Panc1 (cell line): ENCODE data around the gene ADGB. TPM values are rescaled to one million over a fixed set of nuclear protein-coding genes. Genes with fewer than 3 reads are reported as not detected.
A peak's percentile ranks its signal among the peaks of the same experiment; 100 is the strongest.

Experiments
- ATAC-seq: fragments of 200-7000 bp; cut with Tn5 transposase; 2 replicates; pipeline ENCODE4 v1.9.1; 2020; ENCODE audit warnings: mild to moderate bottlenecking, moderate library complexity
- BruUV-seq: library from RNA; stranded (reverse); fragments of 400-500 nt; replicated peaks from 2 replicates; lab custom pipeline; 2021; lab: Mats Ljungman, UMichigan
- CTCF ChIA-PET: fragments of 300-600 bp; sonication (Branson Sonifier 250); formaldehyde crosslinking; loops from one replicate; lab custom pipeline; 2022; ENCODE audit warnings: antibody characterized with exemption; lab: Charles Lee
- POLR2A ChIA-PET: fragments of 300-600 bp; sonication (Branson Sonifier 250); formaldehyde crosslinking; loops from one replicate; lab custom pipeline; 2022; ENCODE audit warnings: antibody characterized with exemption; lab: Charles Lee
- DNase-seq: peaks from one replicate; pipeline ENCODE4 v3.0.0-alpha.2; 2010; ENCODE audit warnings: low read depth, low spot score
- H3K27ac ChIP-seq: 2 replicates; pipeline ENCODE4 v1.5.1; 2011; ENCODE audit warnings: mild to moderate bottlenecking, low read length, inconsistent platforms
- H3K27me3 ChIP-seq: fragments of 200-500 bp; sonication (Bioruptor generic); 2 replicates; pipeline ENCODE4 v1.6.0; 2014; ENCODE audit warnings: low read length, inconsistent platforms; ENCODE audit not compliant: control insufficient read depth, insufficient read depth
- H3K36me3 ChIP-seq: fragments of 200-500 bp; sonication (Bioruptor generic); 2 replicates; pipeline ENCODE4 v1.5.1; 2014; ENCODE audit warnings: inconsistent platforms, mild to moderate bottlenecking, low read length, moderate library complexity; ENCODE audit not compliant: control insufficient read depth, insufficient read depth
- H3K4me1 ChIP-seq: 2 replicates; pipeline ENCODE4 v1.5.1; 2011; ENCODE audit warnings: inconsistent platforms, mild to moderate bottlenecking, low read length, moderate library complexity; ENCODE audit not compliant: control insufficient read depth, insufficient read depth
- H3K4me3 ChIP-seq, 2 experiments: 2 replicates each; pipeline ENCODE4 v1.5.1; 2011 to 2012; ENCODE audit warnings: low read depth in 2 of 2, low read length in 2 of 2, mild to moderate bottlenecking in 2 of 2, inconsistent platforms in 1 of 2, moderate library complexity in 1 of 2
- H3K9me3 ChIP-seq: fragments of 200-500 bp; sonication (Bioruptor generic); 2 replicates; pipeline ENCODE4 v1.5.1; 2014; ENCODE audit warnings: low read depth, mild to moderate bottlenecking, inconsistent platforms, low read length, moderate library complexity; ENCODE audit not compliant: control insufficient read depth, insufficient read depth
- POLR2AphosphoS5 ChIP-seq: IDR thresholded peaks from 2 replicates; pipeline ENCODE4 v1.6.1; 2012; ENCODE audit warnings: mild to moderate bottlenecking, low read depth, low read length, moderate library complexity
- REST ChIP-seq, 2 experiments: IDR thresholded peaks; 2 replicates each; pipeline ENCODE4 v1.6.1; 2011 to 2012; ENCODE audit warnings: low read depth in 2 of 2, control low read depth in 1 of 2, low read length in 1 of 2, mild to moderate bottlenecking in 1 of 2, moderate library complexity in 1 of 2; ENCODE audit not compliant: insufficient read depth in 1 of 2
- SIN3A ChIP-seq: IDR thresholded peaks from 2 replicates; pipeline ENCODE4 v1.6.1; 2012; ENCODE audit warnings: low read depth, mild to moderate bottlenecking, low read length, moderate library complexity, borderline replicate concordance; ENCODE audit not compliant: insufficient read depth
- TCF7L2 ChIP-seq: IDR thresholded peaks from 2 replicates; pipeline ENCODE4 v1.6.1; 2011; ENCODE audit warnings: mild to moderate bottlenecking, low read depth, low read length, inconsistent platforms
- in situ Hi-C: cut with HindIII; loops from 2 replicates; pipeline ENCODE4 v1.10.0; 2016; ENCODE audit warnings: low sequenced_read_pairs, low pct_unique_long_range_greater_than_20kb
- intact Hi-C: fragments of 100-400 bp; cut with micrococcal nuclease; formaldehyde crosslinking; loops from one replicate; pipeline ENCODE4 v1.10.0; 2022; ENCODE audit not compliant: unreplicated experiment
- total RNA-seq: library from RNA; stranded (reverse); gene quantifications from one replicate; pipeline ENCODE4 v1.2.1, GENCODE V29; 2021; ENCODE audit not compliant: unreplicated experiment
- TF ChIP-seq, protein P1 (sequence below): fragments of 450-650 bp; IDR thresholded peaks from 2 replicates; pipeline ENCODE4 v1.5.1; 2017; ENCODE audit warnings: mild to moderate bottlenecking

Gene ADGB
- total RNA-seq, 1 experiment from 2014 or later: not detected

DNA sequence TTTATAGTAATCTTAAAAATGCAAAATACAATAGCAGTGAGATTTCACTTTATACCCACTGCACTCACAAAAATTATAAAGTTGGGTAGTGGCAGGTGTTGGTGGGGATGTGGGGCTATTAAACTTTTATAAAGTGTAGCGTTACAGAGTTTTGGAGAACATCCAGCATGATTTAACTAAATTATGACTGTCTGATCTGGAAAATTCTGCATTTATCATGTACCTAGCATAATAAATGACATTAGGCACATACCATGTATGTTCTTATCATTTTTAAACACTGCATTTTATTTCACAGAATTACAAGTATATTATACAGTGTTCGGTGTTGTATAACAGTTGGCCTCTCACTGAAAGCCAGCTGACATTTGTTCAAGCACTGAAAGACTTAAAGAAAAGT is 169.9 kb downstream of the ADGB start:
- Histone ChIP-seq H3K27ac (no peak overlapping the region), H3K27me3 (no peaks in the 10 kb centered on the region), H3K9me3 (no peaks in the 10 kb centered on the region), H3K36me3 (no peaks in the 10 kb centered on the region), H3K4me1 (no peaks in the 10 kb centered on the region), H3K4me3 (no peak overlapping the region)
- TF ChIP-seq TCF7L2 (no peak), SIN3A (no peak), REST (IDR thresholded peaks at IDR 0.05; ENCODE audit: insufficient read depth in 1 of 2, low read depth in 2 of 2, low read length in 1 of 2) (no peak), POLR2AphosphoS5 (no peak)
- TF ChIP-seq, protein P1, sequence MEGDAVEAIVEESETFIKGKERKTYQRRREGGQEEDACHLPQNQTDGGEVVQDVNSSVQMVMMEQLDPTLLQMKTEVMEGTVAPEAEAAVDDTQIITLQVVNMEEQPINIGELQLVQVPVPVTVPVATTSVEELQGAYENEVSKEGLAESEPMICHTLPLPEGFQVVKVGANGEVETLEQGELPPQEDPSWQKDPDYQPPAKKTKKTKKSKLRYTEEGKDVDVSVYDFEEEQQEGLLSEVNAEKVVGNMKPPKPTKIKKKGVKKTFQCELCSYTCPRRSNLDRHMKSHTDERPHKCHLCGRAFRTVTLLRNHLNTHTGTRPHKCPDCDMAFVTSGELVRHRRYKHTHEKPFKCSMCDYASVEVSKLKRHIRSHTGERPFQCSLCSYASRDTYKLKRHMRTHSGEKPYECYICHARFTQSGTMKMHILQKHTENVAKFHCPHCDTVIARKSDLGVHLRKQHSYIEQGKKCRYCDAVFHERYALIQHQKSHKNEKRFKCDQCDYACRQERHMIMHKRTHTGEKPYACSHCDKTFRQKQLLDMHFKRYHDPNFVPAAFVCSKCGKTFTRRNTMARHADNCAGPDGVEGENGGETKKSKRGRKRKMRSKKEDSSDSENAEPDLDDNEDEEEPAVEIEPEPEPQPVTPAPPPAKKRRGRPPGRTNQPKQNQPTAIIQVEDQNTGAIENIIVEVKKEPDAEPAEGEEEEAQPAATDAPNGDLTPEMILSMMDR: no peak
- BruUV-seq: no TSS peak
- in situ Hi-C loops (no loop called here), intact Hi-C loops (no loop called here)
- ChIA-PET CTCF (no interaction called here), POLR2A (no interaction called here)
- ATAC-seq (no peak), DNase-seq (no peak)

DNA sequence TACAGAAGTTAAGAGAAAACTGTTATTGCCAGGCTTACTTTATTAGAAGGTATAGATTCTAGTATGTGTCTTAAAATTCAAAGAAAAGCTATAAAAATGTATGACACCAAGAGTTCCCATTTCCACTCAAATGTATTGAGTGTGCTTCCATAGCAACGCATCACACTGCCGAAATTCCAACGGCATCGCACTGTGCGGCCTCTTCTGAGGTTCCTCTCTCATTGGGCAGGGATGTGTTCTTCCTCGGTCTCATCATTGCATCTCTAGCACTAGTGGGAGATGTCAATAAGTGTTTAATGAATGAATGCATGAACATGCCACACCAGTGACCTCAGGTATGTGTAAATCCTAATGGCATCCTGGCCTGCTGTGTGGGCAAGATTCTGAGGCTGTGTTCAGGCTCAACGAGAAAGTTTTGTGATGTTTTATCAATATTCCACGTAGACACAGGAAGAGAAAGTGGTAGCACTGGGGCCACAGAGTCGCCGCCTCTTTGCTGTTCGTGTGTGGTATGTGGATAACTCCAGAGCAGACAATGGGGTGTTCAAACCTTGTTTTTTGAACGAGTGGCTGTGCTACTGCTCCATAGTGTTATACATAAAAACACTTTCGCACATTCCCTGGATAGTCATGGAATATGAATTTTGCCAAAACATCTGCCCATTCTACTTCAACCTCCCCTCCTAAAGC is 171.6 kb downstream of the ADGB start:
- CTCF ChIA-PET: no interaction called here
- no peaks in the 10 kb centered on the region for H3K4me1 ChIP-seq
- H3K9me3 ChIP-seq: no peaks in the 10 kb centered on the region
- H3K27ac ChIP-seq: no peak overlapping the region
- DNase-seq (no peak), ATAC-seq (peak; percentile 34; the same call in 1 of the 2 replicates)
- TF ChIP-seq SIN3A (no peak), TCF7L2 (no peak), REST (IDR thresholded peaks at IDR 0.05; ENCODE audit: insufficient read depth in 1 of 2, low read depth in 2 of 2, low read length in 1 of 2) (no peak), POLR2AphosphoS5 (no peak)
- TF ChIP-seq, protein P1: no peak
- H3K4me3 ChIP-seq: no peak overlapping the region
- no peaks in the 10 kb centered on the region for H3K36me3 ChIP-seq
- in situ Hi-C loops: no loop called here
- H3K27me3 ChIP-seq: no peaks in the 10 kb centered on the region
- POLR2A ChIA-PET: no interaction called here
- intact Hi-C loops: no loop called here
- BruUV-seq: no TSS peak
